GM21576 (cell line): ENCODE results near the gene ARAP1.

ENCODE experiments used
- ATAC-seq: cut with Tn5 transposase; IDR thresholded peaks from one replicate; pipeline ENCODE4 v1.9.1; 2021; ENCODE audit warnings: mild to moderate bottlenecking, moderate library complexity; ENCODE audit not compliant: unreplicated experiment

The ARAP1 gene

DNA sequence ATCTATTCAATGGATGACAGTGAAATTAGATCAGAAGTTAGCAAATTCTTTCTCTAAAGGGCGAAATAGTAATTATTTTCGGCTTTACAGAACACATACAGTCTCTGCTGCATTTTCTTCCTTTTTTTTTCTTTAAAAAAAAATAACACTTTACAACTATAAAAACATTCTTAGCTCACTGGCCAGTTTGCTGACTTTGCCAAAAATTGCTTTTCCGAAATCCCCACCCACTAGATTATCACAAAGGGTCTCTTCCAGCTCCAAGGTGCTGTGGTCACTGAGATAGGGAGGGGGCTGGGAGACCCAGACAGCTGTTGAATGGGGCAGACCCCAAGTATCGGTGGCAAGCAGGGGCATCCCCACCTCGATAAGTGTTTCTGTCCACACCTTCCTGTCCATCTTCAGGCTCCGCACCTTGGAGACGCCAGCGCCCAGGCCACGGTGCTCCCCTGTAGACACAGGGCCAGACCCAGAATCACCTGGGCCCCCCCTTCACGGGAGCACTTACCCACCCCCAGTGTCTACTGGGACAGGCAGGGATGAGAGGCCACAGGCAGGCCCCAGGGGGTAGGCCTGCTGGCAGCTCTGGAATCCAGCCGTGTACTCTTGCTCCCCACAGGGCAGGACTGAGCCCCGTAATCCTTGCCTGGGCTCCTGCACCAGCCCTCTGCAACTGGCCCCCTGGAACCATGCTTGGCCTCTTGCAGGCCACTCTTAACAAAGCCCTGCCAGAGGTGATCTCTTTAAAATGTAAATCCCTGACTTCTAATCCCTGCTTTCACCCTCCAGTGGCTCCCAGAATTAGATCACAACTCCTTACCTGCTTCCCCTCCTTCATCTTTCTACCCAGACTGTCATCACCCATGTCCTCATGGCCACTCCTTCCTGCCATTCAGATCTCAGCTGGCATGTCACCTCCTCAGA, 46.5 kb downstream of the ARAP1 start:
- ATAC-seq: no peak

DNA sequence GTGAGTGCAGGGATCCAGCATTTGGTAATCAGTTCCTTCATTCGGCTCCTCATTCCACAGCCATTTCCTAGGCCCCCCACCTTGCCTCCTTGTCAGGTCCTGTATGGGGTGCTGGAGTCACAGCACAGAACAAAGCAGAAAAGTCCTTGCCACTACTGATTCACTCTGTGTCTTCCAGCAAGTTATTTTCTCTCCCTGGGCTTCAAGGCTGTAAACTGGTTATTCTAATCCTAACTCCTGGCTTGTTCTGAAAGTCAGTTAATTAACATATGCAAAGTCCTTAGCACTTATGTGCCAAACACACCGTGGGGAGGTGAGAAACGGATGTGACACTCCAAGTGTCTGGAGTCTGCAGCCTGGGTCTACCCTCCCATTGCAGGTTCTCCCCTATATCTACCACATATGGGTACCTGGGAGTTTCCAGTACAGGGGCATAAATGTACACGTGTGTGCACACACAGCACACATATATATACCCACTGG, 47.4 kb downstream of the ARAP1 start:
- no peak for ATAC-seq

DNA sequence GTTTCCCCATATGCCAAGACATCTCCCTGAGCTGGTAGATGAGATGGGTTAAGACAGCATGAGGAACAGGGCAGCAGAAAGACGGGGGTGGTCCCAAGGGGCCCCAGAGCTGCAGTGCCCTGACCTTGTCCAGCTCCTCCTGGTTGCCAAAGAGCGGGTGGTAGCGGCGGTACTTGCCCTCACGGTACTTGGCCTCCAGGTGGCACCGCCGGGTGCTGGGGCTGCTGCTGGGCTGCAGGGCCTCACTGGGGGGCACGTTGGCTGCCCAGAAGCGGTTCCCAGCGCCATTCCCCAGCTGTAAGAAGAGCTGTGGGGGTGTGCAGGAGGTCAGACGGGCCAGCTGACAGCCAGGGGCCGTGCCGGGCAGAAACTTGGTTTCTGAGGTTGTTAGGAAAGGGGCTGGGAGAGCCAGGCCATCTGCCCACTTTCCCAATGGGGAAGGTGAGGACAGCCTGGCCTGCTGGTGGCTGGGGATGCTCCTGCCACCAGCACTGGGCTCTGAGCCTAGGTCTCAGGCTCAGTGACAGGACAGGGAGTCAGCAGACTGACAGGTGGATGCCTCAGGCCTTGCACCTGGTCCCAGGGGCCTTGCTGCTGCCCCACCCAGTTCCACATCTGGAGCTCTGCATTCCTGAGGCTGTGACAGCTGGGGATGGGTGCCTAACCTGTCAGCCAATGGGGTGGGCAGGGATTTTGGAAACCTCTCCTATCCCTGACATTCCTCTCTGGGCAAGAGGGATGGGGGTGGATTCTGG, 48.0 kb downstream of the ARAP1 start:
- ATAC-seq: no peak

DNA sequence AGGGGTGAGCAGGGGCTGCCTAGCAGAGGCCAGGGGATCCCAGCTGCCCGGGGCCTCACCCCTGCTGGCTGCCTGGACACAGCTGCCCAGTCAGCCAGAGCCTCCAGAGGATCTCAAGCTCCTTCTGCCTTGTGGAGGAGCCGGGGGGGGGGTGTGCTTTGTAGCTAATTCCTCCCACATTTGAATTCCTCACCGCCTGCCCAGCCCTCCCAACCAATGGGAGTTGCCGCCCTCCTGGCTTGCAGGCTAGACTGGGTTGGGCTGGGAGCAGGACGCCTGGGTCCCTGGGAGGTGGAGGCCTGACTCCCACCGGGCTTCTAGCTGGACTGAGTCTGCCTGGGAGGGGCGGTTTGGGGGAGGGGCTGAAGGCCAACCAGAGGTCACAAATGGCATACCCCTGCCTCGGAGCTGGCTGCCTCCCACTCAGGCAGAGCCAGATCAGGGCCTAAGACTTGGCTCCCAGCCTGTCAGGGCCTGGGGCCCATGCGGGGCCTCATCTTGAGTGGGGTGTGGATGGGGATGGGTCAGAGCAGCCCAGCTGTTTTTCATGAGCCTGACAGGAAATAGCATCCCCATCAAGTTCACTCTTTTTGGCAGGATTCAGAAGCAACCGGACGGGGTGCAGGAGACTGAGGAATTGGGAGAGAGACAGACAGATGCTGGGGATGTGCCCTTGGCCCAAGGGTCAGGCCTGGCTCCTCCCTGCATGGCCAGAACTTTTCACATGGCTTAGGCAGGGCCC, 48.8 kb downstream of the ARAP1 start:
- ATAC-seq: no peak

DNA sequence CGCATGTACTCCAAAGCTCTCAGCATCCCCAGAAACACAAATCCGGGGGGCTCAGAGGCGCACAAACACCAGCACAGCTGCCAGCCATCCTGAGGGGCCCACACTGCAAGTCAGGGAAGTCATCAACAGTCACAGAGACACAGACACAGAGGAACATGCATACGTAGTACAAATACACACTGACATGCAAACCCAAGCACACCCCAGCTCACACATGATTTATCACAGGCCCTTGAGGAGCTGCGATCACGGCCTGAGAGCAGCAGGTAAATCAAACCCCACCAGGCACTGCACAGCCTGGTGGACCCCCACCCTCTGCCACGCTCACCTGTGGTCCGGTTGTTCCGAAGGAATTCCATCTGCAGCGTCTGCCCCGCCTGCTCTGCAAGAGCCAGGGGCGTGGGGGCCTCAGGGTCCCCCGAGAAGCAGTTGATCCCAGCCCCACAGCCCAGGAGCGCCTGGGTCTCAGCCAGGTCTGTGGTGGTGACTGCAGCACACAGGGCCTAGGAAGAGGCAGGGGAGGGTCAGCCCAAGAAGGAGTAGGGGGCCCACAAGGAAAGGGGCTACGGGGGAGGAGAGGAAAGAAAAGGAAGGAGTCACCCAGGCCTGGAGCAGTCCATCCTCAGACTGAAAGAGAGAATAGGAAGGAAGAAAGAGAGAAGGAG, 49.5 kb downstream of the ARAP1 start:
- ATAC-seq: no peak

DNA sequence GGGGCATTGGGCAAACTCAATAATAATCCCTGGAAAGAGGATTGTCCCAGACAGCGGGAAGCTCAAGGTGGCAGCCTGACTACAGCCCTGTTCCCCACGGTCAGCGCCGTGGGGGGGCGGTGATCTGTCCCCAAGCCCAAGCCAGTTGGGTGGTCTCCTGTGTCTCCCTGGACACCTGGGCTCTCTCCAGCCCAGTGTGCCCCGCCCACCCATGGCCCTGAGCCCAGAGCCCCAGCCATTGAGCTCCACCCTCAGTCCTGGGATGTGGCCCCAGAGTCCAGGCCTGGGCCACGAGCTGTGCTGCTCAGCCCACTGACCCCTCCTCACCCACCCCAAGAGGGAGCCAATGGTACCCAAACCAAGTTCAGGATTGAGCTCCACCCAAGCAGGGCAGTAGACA, 50.1 kb downstream of the ARAP1 start:
- ATAC-seq: no peak

DNA sequence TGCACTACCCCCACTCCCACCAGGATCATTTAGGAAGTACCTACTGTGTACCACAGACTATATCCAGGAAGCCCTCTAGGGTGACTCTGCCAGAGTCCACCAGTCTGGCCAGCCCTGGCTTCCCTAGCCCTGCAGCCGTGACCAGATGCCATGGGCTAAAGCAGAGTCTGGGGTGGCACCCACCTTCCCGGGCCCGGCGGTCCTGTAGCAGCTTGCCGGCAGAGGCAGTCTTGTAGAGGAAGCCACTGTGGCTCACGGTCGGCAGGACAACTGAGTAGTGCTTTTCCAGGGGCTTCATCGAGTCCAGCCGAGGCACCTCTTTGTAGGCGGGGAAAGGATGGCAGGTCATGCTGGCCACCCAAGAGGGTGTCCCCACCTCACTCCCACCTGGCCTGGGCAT, 50.7 kb downstream of the ARAP1 start:
- ATAC-seq: no peak

DNA sequence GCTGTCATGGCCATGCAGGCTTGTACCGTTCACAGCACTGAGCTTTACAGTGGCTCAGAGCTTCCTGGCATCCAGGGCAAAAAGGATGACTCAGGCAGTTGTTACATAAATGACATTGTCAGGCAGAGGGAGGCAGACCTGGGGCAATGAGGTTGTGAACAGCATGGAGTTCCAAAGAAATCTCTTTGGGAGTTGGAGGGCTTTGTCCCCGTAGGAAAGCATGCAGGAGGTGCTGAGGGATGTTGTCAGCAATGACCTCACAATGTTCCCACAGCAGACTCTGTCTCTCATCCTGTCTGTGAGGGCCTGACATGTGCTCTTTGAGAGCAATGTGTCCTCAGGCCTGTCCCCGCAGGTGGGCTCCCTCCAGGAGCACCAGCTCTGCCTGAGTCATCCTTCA, 52.1 kb downstream of the ARAP1 start:
- no peak for ATAC-seq

DNA sequence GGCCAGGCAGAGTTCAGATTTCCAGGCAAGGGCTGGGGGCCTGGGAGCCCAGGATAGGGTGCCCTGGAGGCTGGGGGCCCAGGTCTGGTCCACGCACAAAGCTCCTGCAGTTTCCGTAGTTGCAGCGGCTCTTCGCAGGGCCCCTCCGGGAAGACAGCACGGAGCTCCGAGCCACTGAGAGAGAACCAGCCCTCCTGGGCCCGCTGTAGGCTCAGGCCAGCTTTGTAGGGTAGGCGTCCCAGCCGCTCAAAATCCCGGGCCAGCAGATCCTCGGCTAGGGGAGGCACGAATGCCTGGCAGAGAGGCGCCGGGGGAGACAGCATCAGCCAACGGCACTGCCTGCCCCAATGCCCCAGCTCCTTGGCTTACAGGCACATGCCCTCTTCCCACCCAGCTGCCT, 54.4 kb downstream of the ARAP1 start:
- ATAC-seq: no peak

DNA sequence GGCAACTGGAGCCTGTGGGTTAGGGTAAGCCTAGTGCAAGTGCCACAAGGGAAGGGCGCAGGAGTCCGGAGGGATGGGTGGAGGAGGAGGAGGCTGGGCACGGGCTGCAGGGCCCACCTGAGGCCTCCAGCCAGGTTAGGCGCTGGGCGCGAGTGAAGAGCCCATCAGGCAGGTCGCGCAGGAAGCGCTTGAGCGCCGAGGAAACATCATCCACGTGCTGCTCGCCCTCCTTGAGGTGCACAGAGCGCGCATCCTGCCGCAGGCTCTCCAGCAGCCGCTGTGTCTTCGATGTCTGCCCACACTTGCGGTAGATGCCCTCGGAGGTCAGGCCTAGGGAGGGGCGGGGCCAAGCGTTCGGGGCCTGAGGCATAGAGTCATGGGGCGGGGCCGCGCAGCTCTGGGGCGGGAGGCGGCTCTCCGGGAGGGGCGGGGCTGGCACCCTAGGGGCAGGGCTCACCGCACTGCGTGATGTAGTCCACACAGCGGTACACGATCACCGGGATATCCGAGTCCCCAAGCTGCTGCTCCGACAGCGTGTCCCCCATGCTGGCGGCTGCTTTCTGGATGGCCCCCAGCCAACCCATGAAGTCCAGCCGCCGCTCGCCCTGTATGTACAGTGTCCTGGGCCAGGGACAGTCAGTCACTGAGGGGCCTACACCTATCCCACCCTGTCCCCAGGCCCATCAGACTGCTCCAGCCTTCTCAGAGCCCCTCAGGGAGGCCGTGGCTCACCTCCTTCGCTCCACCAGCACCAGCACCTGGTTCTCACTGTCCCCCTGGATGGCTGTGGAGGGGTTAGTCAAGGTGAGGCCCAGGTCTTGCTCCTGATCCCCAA, 55.1 kb downstream of the ARAP1 start:
- ATAC-seq: no peak

DNA sequence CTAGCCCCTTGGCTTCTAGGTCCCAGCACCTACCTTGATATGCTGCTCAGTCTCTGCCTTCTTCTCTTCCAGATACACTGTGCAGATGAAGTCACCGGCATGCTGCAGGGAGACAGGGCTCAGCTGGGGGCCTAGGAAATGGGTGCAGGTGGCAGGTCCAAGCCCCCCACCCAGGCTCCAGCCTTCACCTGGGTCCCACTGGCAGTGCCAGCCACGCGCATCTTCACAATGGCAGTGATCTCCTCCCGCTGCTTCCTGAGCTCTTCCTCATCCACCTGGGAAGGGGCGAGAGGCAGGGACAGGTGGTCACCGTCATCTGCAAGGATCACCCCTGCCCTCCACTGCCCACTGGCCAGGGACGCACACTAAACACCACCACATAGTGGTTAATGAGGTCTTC, 56.9 kb downstream of the ARAP1 start:
- no peak for ATAC-seq

DNA sequence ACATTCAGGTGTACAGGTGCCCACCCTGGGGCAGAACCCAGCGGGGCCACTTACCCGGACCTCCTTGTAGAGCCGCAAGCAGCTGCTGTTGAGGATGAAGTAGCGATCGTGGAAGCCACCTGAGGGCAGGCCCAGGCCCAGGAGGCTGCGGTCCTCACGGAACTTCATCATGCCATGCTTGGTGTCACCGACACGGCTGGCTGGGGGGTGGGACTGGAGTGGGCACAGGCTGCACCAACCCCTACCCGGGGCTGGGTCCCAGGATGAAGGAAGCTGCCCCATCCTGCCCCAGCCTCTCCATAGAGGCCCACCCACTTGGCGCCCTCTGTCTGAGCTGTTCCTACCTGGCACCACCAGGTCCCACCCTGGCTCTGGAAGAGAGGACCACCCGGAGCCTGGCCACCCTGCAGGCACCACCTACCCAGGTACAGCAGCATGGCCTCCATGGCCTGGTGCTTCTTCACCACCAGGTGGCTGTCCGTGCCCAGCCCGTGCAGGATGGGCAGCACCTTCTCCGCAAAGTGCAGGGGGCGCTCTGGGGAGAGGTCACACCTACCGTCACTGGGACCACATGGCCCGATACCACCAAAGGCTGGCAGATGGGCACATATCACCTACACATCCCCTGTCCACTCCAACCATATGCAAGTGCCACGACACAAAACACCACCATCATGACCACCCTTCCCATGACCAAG, 58.8 kb downstream of the ARAP1 start:
- no peak for ATAC-seq

DNA sequence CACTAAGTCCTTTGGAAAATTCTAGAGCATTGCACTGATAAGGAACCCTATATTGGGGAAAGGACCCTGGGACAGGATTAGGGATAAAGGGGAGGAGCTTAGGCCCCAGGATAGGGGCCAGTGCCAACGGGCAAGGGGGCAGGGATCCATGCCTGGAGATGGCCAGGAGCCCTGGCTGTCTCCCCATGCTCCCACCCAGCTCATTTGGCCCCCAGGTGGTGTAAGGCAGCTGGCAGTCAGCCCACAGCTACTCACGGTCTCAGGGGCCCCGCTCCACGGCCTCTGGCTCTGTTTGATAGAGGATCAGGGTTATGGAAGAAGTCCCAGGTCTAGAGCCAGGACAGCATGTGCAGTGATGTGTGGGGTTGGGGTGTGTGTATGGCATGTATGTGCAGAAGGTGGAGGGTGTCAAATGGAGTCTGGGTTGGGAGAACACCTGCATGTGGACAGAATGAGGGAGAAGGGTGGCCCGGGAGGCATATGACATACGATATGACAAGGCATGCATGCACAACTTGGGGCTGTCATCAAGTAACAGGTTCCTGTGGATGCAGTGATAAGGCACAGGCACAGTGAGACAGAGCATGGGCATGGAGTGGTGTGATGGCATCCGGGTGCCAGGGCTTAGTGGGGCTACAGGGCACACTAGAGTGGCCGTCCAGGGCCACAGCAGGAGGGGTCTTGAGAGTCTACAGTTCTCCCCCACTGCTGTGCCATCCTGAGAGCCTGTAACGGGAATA, 59.5 kb downstream of the ARAP1 start:
- ATAC-seq: no peak

DNA sequence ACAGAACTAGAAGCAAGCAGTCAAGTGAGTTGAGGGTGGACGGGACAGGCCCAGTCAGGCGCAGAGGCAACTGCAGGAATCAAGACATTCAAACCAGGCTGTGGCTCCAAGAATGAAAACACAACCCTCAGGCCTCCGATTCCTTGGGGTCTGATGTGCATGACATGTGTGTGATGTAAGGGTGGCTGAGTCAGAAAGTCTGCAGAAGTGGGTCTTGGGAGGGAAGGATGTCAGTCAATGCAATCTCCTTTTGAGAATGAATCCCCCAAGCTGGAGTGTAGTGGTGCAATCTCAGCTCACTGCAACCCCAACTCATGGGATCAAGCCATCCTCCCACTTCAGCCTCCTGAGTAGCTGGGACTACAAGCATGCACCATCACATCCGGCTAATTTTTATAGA, 62.0 kb downstream of the ARAP1 start:
- ATAC-seq: no peak

DNA sequence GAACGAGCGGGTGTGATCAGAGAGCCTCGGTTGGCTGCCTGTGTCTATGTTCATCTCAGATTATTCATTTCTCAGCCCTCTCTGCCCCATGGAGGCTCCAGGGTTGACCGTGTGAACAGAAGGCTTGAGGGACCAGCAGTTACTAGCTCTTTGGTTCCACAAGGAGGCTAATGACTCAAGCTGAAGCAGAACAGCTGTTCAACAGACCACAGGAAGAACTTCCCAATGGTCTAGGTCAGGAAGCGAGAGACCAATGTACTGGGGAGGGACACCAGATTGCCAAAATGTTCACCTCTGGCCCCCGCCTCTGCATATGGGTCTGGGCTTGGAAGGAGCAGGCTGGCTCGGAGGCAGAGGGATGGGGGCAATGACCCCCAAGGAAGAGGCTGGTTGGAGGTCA, 63.3 kb downstream of the ARAP1 start:
- no peak for ATAC-seq

DNA sequence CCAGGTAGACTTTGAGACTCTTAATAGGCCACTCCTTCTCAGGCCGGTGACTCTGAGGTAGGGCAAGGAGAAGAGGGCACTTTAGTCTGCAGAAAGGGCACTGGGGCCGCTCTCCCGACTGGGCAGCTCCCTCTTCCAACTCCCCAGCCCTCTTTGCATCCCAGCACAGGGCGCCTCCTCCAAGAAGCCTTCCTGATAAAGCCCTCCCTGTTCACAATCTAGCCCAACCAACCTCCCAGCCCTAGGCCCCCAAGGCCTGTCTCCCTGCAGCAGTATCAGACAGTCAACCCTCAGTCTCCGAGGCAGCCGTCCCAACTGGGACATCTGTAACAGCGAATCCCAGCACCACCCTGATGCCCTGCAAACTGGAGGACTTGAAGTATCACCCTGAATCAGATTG, 63.7 kb downstream of the ARAP1 start:
- ATAC-seq: no peak

DNA sequence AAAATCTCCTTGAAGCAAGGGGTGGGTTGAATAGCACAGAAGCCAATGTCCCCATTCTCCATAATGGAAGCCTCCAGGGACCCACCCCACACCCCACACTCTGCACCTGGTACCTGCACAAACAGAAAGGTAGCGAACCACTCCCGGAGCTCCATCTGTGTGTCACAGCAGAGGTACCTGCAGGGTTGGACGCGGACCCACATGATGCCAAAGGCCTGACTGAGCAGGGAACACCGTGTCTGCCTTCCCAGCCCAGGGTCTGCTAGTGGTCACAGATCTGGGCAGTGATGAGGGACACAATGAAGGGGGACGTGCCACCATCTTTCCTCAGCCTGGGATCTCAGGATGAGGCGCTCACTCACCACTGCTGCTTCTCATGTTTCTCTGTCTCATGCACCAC, 64.9 kb downstream of the ARAP1 start:
- no peak for ATAC-seq

DNA sequence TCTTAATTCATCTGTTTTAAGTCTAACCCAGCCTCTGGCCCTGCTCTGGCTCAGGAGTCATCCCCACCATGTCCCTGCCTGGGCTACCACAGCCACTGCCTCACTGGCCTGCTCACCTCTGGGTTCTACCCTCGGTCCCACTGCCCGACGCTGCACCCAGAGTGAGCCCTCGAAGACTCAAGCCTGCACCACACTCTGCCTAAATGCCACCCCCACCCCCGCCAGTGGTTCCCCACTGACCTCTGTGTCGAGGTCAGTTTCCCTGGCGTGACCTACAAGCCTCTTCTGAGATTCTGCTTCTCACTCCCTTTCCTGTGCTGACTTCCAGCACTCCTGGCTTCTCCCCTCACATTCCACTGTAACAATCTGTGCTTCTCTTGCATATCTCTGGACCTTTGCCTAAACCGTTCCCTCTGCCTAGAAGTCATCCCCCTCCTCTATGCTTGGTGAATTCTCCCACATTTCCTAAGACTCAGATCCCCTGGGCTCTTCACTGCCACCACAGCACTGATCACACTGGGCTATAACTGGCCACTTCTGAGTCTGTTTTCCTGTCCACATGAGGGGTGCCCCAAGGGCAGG, 65.5 kb downstream of the ARAP1 start:
- no peak for ATAC-seq
